Lower leg skin (tissue), 4 donors: Measurements from ENCODE around the gene SPATC1L. TPM values are rescaled to one million over a fixed set of nuclear protein-coding genes. Genes with fewer than 3 reads are reported as not detected.
"Not testable (repeated sequence)": the region's sequence is repeated elsewhere in the genome, so short reads cannot be mapped to it uniquely, and the experiment has no call there.

Experiments
- DNase-seq, 2 donors: peaks; one replicate each; pipeline ENCODE4 v3.0.0-alpha.2; 2019; ENCODE audit warnings: low spot score in 2 of 2
- H3K4me3 ChIP-seq: fragments of 200-600 bp; sonication (generic); 2 replicates; pipeline ENCODE4 v1.5.1; 2017; ENCODE audit warnings: mild to moderate bottlenecking, low read depth; ENCODE audit not compliant: poor library complexity, severe bottlenecking
- POLR2A ChIP-seq, 2 donors: fragments of 450-650 bp; IDR thresholded peaks; one replicate each; pipeline ENCODE4 v1.6.1; 2016 to 2017; ENCODE audit warnings: antibody characterized with exemption in 2 of 2, mild to moderate bottlenecking in 1 of 2, moderate library complexity in 1 of 2
- WGBS, 2 donors: methylation state at CpG; one replicate each; pipeline ENCODE4 v1.1.5; 2018; 5-methylcytosine and 5-hydroxymethylcytosine counted together
- intact Hi-C: fragments of 100-400 bp; cut with DNase I; formaldehyde crosslinking; loops from one replicate; pipeline ENCODE4 v1.15.0; 2023; ENCODE audit warnings: low total_unique reads
- total RNA-seq, 4 donors: library from RNA; depleted of rRNA; stranded (reverse); fragments of >200 nt; gene quantifications; one replicate each; pipeline ENCODE4 v1.1.0, GENCODE V29; 2016
- TF ChIP-seq, protein P1 (sequence below), 3 donors: fragments of 450-650 bp; IDR thresholded peaks; one replicate each; pipeline ENCODE4 v1.5.1; 2016; ENCODE audit warnings: antibody characterized with exemption in 3 of 3, mild to moderate bottlenecking in 3 of 3, moderate library complexity in 2 of 3

Gene SPATC1L
- total RNA-seq, 4 donors from 2014 or later: 2.1 to 7.5 (median 4.0) TPM

DNA sequence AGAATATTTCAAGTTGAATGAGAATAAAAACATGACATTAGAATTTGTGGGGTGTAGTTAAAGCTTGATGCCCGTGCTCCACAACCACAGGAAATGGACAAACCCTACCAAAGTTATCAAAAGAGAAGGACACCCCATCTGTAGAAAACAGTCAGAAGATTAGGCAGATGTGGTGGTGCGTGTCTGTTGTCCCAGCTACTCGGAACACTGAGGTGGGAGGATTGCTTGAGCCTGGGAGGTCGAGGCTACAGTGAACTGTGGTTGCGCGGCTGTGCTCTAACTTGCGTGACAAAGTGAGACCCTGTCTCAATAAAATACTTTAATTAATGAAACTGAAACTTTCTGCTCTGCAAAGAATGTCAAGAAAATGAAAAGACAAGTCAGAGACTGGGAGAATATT lies 1.5 kb upstream of the SPATC1L start:
- H3K4me3 ChIP-seq: no peak overlapping the region

DNA sequence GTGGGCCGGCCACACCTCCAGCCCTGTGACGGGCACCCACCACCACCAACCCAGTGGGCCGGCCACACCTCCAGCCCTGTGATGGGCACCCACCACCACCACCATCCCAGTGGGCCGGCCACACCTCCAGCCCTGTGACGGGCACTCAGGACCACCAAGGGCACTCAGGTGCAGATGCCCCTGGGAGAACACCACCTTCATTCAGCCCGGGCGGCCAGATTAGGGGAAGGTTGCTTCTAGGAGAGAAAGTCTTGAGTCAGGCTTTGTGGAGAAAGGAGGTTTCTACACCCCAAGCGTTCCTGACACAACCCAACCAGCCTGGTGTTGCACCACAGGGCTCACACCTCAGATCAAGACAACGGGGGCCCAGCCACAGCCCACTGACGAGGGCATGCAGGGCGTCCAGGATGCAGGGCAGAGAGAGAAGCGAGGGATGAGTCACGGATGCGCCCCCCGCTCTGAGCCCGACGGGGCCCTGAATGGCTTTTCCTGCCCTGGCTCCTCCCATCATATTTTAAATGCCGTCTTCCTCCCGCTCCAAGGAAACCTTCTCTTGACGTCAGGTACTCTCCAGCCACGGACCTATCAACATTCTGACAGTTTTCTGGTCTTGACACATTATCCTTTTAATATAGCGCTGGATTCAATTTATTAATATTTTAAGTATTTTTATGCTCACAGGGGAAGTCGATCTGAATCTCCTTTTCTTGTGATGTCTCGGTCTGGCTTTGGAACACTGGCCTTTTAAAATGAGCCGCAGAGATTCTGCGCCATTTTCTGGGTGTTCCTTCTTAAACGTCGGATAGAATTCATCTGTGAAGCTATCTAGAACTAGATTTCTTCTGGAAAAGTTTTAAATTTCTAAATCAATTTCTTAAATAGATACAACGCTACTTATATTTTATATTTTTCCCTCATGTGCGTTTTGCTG lies 631 bp upstream of the SPATC1L start:
- intact Hi-C loops: no loop called here
- TF ChIP-seq, protein P1, sequence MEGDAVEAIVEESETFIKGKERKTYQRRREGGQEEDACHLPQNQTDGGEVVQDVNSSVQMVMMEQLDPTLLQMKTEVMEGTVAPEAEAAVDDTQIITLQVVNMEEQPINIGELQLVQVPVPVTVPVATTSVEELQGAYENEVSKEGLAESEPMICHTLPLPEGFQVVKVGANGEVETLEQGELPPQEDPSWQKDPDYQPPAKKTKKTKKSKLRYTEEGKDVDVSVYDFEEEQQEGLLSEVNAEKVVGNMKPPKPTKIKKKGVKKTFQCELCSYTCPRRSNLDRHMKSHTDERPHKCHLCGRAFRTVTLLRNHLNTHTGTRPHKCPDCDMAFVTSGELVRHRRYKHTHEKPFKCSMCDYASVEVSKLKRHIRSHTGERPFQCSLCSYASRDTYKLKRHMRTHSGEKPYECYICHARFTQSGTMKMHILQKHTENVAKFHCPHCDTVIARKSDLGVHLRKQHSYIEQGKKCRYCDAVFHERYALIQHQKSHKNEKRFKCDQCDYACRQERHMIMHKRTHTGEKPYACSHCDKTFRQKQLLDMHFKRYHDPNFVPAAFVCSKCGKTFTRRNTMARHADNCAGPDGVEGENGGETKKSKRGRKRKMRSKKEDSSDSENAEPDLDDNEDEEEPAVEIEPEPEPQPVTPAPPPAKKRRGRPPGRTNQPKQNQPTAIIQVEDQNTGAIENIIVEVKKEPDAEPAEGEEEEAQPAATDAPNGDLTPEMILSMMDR (IDR thresholded peaks at IDR 0.05): no peak
- TF ChIP-seq POLR2A (IDR thresholded peaks at IDR 0.05): no peak
- DNase-seq: peak; percentile 70 to 95
- peak overlapping the region; percentile 25 for H3K4me3 ChIP-seq
- WGBS, 2 donors: 18 to 39% methylated on average over 28 to 29 of the region's 30 CpGs

More for the DNA sequence above, 1.5 kb upstream of the SPATC1L start:
- DNase-seq: no peak
- intact Hi-C loops: no loop called here
- TF ChIP-seq, protein P1 (IDR thresholded peaks at IDR 0.05): no peak
- no peak for TF ChIP-seq POLR2A (IDR thresholded peaks at IDR 0.05)
- WGBS, 2 donors: 86 to 87% methylated on average over 7 of the region's 7 CpGs

DNA sequence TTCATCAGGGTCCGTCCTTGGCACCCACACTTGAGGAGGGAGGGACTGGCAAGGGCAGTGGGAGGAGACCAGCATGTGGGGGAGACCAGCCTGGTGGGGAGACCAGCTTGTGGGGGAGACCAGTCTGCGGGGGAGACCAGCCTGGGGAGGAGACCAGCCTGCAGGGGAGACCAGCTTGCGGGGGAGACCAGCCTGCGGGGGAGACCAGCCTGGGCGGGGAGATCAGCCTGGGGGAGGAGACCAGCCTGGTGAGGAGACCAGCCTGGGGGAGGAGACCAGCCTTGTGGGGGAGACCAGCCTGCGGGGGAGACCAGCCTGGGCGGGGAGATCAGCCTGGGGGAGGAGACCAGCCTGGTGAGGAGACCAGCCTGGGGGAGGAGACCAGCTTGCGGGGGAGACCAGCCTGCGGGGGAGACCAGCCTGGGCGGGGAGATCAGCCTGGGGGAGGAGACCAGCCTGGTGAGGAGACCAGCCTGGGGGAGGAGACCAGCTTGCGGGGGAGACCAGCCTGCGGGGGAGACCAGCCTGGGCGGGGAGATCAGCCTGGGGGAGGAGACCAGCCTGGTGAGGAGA lies 836 bp downstream of the SPATC1L start:
- intact Hi-C loops: not testable (repeated sequence)

DNA sequence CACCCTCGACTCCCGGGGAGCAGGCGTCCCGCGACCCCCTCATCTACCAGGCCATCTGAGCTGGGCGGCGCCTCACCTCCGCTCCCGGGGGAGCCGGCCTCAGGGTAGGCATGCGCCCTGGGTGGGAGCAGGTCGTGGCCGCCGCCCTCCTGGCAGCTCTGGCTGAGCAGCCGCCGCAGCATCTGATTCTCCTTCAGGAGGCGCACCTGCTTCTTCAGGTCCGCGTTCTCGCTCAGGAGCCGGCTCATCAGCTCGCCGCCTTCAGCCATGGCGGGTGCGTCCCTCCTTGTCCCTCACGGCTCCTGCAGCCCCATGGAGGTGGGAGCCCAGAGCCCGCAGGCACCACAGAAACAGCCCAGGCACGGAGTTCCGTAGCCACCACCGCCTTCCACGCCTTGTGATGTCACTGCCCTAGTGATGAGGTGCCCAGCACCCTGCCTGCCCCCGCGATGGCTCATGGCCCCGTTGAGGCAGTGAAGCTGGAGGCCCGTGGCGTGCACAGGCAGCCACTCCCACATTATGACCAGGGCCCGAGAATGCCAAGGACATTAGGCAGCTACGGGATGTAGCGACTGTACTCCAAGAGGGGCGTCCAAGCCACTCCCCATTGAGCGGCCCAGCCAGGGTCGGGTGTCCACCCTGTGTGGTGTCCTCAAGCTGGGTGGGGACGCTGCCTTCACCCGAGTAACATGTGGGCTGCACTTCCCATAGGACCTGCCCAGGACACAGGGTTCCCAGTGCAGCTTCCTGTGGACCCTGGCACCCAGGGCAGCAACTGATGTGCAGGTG lies 1.5 kb downstream of the SPATC1L start:
- DNase-seq: peak; percentile 19 to 85
- TF ChIP-seq, protein P1 (IDR thresholded peaks at IDR 0.05): no peak
- no peak for TF ChIP-seq POLR2A (IDR thresholded peaks at IDR 0.05)
- intact Hi-C loops: no loop called here
- 88 to 93% methylated on average over 36 to 44 of the region's 44 CpGs for WGBS, 2 donors
- no peak overlapping the region for H3K4me3 ChIP-seq

More for the DNA sequence above, 836 bp downstream of the SPATC1L start:
- 44% methylated on average over 1 of the region's 13 CpGs; no CpG with 5 or more reads in 1 of the 2 donors for WGBS, 2 donors
- not testable (repeated sequence) for DNase-seq, H3K4me3 ChIP-seq

DNA sequence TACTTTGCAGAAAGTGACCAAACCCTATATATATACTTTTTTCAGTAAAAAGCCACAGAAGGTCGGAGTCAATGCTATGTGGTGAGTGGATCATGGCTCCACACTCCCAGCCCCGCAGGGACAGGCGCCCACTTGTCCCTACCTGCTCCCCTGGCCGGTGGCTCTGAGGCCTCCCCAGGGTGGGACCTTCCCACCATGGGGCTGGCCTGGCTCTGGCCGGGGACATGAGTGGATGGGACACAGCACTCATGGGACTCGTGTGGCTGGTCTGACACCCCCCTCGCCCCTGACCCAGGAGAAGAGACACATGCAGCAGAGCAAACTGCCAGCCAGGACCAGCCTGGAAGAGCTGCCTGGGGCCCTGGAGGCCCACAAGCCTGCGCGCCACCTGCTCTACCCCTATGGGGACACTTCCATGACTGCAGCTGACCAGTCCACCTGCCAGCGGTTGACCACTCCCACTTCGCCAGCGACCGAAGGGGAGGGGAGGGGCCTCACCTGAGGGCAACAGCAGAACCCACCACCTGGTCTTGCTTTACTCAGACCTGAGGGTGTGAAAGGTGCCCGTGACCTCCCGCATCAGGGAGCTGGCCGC lies 2.2 kb downstream of the SPATC1L start:
- peak in 1 of 2 donors; percentile 86 for DNase-seq
- intact Hi-C loops: no loop called here

More for the DNA sequence above, 2.2 kb downstream of the SPATC1L start:
- no peak overlapping the region for H3K4me3 ChIP-seq
- TF ChIP-seq, protein P1 (IDR thresholded peaks at IDR 0.05): no peak
- no peak for TF ChIP-seq POLR2A (IDR thresholded peaks at IDR 0.05)
- WGBS, 2 donors: 87 to 89% methylated on average over 14 to 15 of the region's 16 CpGs
